Upper lobe of right lung (tissue), 1 donor: ENCODE measurements around the gene ROR2. TPM values are rescaled to one million over a fixed set of nuclear protein-coding genes. Genes with fewer than 3 reads are reported as not detected.

ENCODE experiments used
- ATAC-seq: fragments of 200-7000 bp; cut with Tn5 transposase; one replicate; pipeline ENCODE4 v1.9.1; 2020; ENCODE audit warnings: mild to moderate bottlenecking, moderate library complexity
- DNase-seq: peaks from one replicate; pipeline ENCODE4 v3.0.0-alpha.2; 2020
- H3K27ac ChIP-seq: fragments of 200-600 bp; one replicate; pipeline ENCODE4 v1.8.0; 2022
- H3K27me3 ChIP-seq: fragments of 200-600 bp; one replicate; pipeline ENCODE4 v1.8.0; 2022; ENCODE audit warnings: mild to moderate bottlenecking
- H3K36me3 ChIP-seq: fragments of 200-600 bp; one replicate; pipeline ENCODE4 v1.8.0; 2022
- H3K4me1 ChIP-seq: fragments of 200-600 bp; one replicate; pipeline ENCODE4 v1.8.0; 2022
- H3K4me3 ChIP-seq: fragments of 200-600 bp; one replicate; pipeline ENCODE4 v1.8.0; 2022; ENCODE audit warnings: mild to moderate bottlenecking
- H3K9me3 ChIP-seq: fragments of 200-600 bp; one replicate; pipeline ENCODE4 v1.8.0; 2022
- intact Hi-C: fragments of 100-400 bp; cut with DNase I; formaldehyde crosslinking; loops from one replicate; pipeline ENCODE4 v1.11.0; 2022
- total RNA-seq: library from RNA; stranded (reverse); fragmentation: NEBNext Ultra II Directional; extraction: Animal tissue kit (Norgen Biotek cat#: 25700); gene quantifications from one replicate; pipeline ENCODE4 v1.2.1, GENCODE V29; 2021
- TF ChIP-seq, protein P1 (sequence below): fragments of 200-600 bp; IDR thresholded peaks from one replicate; pipeline ENCODE4 v1.8.0; 2022; ENCODE audit warnings: antibody characterized with exemption
- donor health status: DM: no; HTN: yes; CAD: no; lungs with severe emphysema.

Gene ROR2
- total RNA-seq, 1 donor from 2014 or later = 5.5 TPM

- no peaks in the 10 kb centered on the region for H3K27me3 ChIP-seq
- no peak for DNase-seq
- H3K4me1 ChIP-seq = no peaks in the 10 kb centered on the region
- no peak overlapping the region for H3K4me3 ChIP-seq
- intact Hi-C loops = no loop called here
- TF ChIP-seq, protein P1, sequence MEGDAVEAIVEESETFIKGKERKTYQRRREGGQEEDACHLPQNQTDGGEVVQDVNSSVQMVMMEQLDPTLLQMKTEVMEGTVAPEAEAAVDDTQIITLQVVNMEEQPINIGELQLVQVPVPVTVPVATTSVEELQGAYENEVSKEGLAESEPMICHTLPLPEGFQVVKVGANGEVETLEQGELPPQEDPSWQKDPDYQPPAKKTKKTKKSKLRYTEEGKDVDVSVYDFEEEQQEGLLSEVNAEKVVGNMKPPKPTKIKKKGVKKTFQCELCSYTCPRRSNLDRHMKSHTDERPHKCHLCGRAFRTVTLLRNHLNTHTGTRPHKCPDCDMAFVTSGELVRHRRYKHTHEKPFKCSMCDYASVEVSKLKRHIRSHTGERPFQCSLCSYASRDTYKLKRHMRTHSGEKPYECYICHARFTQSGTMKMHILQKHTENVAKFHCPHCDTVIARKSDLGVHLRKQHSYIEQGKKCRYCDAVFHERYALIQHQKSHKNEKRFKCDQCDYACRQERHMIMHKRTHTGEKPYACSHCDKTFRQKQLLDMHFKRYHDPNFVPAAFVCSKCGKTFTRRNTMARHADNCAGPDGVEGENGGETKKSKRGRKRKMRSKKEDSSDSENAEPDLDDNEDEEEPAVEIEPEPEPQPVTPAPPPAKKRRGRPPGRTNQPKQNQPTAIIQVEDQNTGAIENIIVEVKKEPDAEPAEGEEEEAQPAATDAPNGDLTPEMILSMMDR = no peak
- H3K27ac ChIP-seq = no peak overlapping the region
- no peaks in the 10 kb centered on the region for H3K9me3 ChIP-seq
- no peak for ATAC-seq
- no peaks in the 10 kb centered on the region for H3K36me3 ChIP-seq
Measured at GRCh38 chr9:91755761-91756509, 194.1 kb downstream of the ROR2 start.

- no peaks in the 10 kb centered on the region for H3K36me3 ChIP-seq
- no peaks in the 10 kb centered on the region for H3K4me1 ChIP-seq
- ATAC-seq (no peak), DNase-seq (no peak)
- no peaks in the 10 kb centered on the region for H3K27me3 ChIP-seq
- TF ChIP-seq, protein P1 = no peak
- intact Hi-C loops = no loop called here
- no peak overlapping the region for H3K27ac ChIP-seq
- H3K9me3 ChIP-seq = no peaks in the 10 kb centered on the region
- H3K4me3 ChIP-seq = no peak overlapping the region
Measured at GRCh38 chr9:91753711-91754110, 196.3 kb downstream of the ROR2 start.

DNA sequence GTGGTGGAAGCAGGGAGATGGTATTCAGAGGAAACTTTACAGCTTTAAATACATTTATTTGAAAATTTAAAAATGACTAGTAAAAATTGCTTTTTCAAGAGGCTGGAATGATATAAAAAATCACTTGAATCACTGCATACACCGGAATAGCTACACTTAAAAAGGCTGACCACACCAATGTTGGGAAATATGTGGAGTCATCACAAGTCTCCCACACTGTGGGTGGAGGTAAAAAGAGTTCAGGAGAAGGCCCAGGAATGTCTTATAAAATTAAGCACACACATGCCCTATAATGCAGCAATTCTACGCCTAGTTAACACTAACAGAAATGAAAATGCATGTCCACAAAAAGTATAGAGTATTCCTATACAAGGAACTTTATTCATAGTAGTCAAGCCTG, 198.1 kb downstream of the ROR2 start:
- H3K27me3 ChIP-seq = no peaks in the 10 kb centered on the region
- TF ChIP-seq, protein P1 = no peak
- H3K9me3 ChIP-seq = no peaks in the 10 kb centered on the region
- H3K27ac ChIP-seq = no peak overlapping the region
- no peaks in the 10 kb centered on the region for H3K4me1 ChIP-seq
- no peak for ATAC-seq
- DNase-seq = no peak
- no peaks in the 10 kb centered on the region for H3K36me3 ChIP-seq
- H3K4me3 ChIP-seq = no peak overlapping the region
- intact Hi-C loops = no loop called here

GRCh38 chr9:91750343-91750742, 199.7 kb downstream of the ROR2 start:
- Histone ChIP-seq H3K9me3 (no peaks in the 10 kb centered on the region), H3K27ac (no peak overlapping the region), H3K36me3 (no peaks in the 10 kb centered on the region), H3K27me3 (no peaks in the 10 kb centered on the region), H3K4me1 (no peaks in the 10 kb centered on the region), H3K4me3 (no peak overlapping the region)
- DNase-seq (no peak), ATAC-seq (no peak)
- intact Hi-C loops = no loop called here
- TF ChIP-seq, protein P1 = no peak

GRCh38 chr9:91746904-91747303, 203.1 kb downstream of the ROR2 start:
- Histone ChIP-seq H3K4me1 (no peaks in the 10 kb centered on the region), H3K36me3 (no peaks in the 10 kb centered on the region), H3K4me3 (no peak overlapping the region), H3K27ac (no peak overlapping the region), H3K9me3 (no peaks in the 10 kb centered on the region), H3K27me3 (no peaks in the 10 kb centered on the region)
- intact Hi-C loops = no loop called here
- ATAC-seq = no peak
- no peak for DNase-seq
- TF ChIP-seq, protein P1 = no peak
